ENCODE data around the gene EFCAB6.

Gene EFCAB6

DNA sequence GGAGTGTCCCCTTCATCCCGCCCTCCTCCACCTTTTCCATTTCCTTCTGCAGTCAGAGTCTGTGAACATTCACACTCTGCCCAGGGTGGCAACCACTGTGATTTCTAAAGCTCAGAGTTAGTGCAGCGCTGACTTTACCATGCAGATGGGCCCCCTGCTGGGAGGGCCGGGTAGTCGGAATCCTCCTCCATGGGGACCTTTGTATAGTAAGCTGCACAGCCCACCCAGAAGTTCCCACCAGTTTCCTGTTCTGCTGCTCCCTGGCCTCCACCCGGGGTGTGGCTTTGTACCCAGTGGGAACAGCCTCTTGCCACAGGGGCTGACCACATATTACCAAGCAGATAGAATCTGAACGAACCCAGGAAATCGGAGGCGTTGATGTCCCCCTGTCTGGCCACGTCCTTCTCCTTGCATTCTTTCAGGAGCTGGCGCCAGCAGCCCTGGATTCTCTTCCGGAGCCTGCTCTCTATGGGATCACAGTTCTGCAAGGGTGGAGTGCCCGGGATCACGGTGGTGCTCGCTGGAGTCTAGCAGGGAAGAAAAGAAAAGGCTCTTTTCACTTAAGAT, 275.0 kb downstream of the EFCAB6 start:
- TF ChIP-seq, protein P1, sequence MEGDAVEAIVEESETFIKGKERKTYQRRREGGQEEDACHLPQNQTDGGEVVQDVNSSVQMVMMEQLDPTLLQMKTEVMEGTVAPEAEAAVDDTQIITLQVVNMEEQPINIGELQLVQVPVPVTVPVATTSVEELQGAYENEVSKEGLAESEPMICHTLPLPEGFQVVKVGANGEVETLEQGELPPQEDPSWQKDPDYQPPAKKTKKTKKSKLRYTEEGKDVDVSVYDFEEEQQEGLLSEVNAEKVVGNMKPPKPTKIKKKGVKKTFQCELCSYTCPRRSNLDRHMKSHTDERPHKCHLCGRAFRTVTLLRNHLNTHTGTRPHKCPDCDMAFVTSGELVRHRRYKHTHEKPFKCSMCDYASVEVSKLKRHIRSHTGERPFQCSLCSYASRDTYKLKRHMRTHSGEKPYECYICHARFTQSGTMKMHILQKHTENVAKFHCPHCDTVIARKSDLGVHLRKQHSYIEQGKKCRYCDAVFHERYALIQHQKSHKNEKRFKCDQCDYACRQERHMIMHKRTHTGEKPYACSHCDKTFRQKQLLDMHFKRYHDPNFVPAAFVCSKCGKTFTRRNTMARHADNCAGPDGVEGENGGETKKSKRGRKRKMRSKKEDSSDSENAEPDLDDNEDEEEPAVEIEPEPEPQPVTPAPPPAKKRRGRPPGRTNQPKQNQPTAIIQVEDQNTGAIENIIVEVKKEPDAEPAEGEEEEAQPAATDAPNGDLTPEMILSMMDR (IDR thresholded peaks at IDR 0.05; ENCODE audit: insufficient read depth, low read length, poor library complexity, severe bottlenecking), result peak; percentile 78
- no peak for DNase-seq (ENCODE audit: extremely low read depth, insufficient read length)
- no peaks in the 10 kb centered on the region for H3K36me3 ChIP-seq (ENCODE audit: control insufficient read depth, insufficient read depth, low read length)
- H3K27me3 ChIP-seq (replicated peaks; ENCODE audit: control insufficient read depth, insufficient read depth, low read length), result peaks cover 2% of the 10 kb centered on the region
- H3K4me3 ChIP-seq (replicated peaks; ENCODE audit: low read depth, low read length), result no peak overlapping the region

DNA sequence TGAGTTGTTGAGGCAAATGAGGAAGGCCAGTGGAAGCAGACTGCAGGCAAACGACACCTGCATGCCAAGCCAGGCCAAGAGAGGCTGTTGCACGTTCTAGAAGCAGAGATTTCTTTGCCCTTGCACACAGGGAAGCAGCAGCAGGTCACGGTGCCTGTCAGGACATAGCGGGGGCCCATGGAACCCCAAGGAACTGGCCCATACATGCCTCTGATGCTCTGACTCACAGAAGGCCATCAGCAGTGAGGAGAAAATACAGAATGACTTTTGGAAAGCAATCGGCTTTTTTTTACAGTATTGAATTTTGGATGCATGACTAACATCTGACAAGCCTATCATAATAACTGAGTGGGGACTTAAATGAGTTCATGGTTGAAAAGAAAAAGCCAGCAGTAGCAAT, 276.4 kb downstream of the EFCAB6 start:
- Histone ChIP-seq H3K36me3 (ENCODE audit: control insufficient read depth, insufficient read depth, low read length) (no peaks in the 10 kb centered on the region), H3K27me3 (replicated peaks; ENCODE audit: control insufficient read depth, insufficient read depth, low read length) (peaks cover 2% of the 10 kb centered on the region), H3K4me3 (replicated peaks; ENCODE audit: low read depth, low read length) (no peak overlapping the region)
- no peak for DNase-seq (ENCODE audit: extremely low read depth, insufficient read length)
- TF ChIP-seq, protein P1 (IDR thresholded peaks at IDR 0.05; ENCODE audit: insufficient read depth, low read length, poor library complexity, severe bottlenecking), result no peak

DNA sequence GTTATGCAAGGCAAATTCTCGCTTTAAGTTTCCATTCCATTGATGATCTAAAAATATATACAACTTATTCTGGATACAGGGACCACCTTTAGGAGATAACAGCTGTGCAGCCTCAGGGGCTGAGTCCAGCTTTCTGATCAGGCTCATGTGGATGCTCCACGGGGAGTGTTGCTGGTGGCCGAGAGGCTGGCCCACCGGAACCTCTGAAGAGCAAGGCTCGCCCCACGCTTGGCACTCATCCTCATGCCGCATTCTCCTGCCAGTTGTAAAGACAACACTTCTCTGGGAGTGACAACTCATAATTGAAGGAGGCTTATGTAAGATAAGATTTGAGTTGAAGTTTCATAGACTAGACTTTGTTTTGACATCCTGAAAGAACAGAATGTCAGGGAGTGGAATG, 276.8 kb downstream of the EFCAB6 start:
- TF ChIP-seq, protein P1 (IDR thresholded peaks at IDR 0.05; ENCODE audit: insufficient read depth, low read length, poor library complexity, severe bottlenecking), result no peak
- no peak overlapping the region for H3K4me3 ChIP-seq (replicated peaks; ENCODE audit: low read depth, low read length)
- no peak for DNase-seq (ENCODE audit: extremely low read depth, insufficient read length)
- H3K36me3 ChIP-seq (ENCODE audit: control insufficient read depth, insufficient read depth, low read length), result no peaks in the 10 kb centered on the region
- peaks cover 2% of the 10 kb centered on the region for H3K27me3 ChIP-seq (replicated peaks; ENCODE audit: control insufficient read depth, insufficient read depth, low read length)

DNA sequence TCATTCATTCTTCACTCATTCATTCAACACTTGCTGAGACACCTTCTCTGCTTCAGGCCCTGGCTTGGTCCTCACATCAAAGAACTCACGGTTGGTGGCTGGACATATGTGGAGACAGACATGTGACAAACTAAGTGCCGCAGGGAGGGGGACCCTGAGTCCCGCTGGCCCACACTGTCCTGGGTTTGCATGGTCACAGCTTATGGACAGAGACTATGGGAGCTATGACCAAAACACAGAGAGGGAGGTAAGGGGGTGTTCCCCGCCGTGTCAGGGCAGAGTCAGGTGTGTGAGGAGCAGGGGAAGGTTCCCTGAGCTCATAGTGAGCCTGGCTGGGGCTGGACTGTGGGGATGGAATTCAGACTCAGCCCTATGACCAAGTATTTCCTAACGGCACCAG, 277.2 kb downstream of the EFCAB6 start:
- Histone ChIP-seq H3K27me3 (replicated peaks; ENCODE audit: control insufficient read depth, insufficient read depth, low read length) (peaks cover 2% of the 10 kb centered on the region), H3K4me3 (replicated peaks; ENCODE audit: low read depth, low read length) (no peak overlapping the region), H3K36me3 (ENCODE audit: control insufficient read depth, insufficient read depth, low read length) (no peaks in the 10 kb centered on the region)
- TF ChIP-seq, protein P1 (IDR thresholded peaks at IDR 0.05; ENCODE audit: insufficient read depth, low read length, poor library complexity, severe bottlenecking), result no peak
- no peak for DNase-seq (ENCODE audit: extremely low read depth, insufficient read length)

DNA sequence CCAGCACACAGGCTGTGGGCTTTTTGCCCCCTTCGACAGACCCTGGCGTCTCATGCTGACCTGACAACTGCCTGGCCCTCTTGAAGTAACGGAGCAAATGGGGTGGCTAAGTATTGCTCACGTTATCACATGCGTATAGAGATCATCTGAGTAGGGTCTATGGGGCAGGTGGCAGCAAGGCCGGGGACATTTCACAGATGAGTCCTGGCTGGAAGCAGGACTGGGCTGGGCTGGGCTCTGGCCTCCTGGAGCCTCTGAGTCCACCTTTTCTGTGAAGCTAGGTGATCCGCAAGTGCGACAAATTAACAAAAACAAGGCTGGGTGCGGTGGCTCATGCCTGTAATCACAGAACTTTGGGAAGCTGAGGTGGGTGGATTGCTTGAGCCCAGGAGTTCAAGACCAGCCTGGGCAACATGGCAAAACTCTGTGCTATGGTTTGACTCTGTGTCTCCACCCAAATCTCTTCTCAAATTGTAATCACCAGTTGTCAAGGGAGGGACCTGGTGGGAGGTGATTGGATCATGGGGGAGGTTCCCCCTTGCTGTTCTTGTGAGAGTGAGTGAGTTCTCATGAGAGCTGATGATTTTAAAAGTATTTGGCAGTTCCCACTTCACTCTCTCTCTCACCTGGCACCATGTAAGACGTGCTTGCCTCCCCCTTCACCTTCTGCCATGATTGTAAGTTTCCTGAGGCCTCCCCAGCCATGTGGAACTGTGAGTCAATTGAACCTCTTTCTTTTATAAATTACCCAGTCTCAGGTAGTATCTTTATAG, 278.3 kb downstream of the EFCAB6 start:
- peaks cover 2% of the 10 kb centered on the region for H3K27me3 ChIP-seq (replicated peaks; ENCODE audit: control insufficient read depth, insufficient read depth, low read length)
- H3K36me3 ChIP-seq (ENCODE audit: control insufficient read depth, insufficient read depth, low read length), result no peaks in the 10 kb centered on the region
- no peak for DNase-seq (ENCODE audit: extremely low read depth, insufficient read length)
- no peak overlapping the region for H3K4me3 ChIP-seq (replicated peaks; ENCODE audit: low read depth, low read length)
- TF ChIP-seq, protein P1 (IDR thresholded peaks at IDR 0.05; ENCODE audit: insufficient read depth, low read length, poor library complexity, severe bottlenecking), result no peak

Measured in GM06990 (cell line).